ENCODE measurements around the gene CLDN11.

The CLDN11 gene

GRCh38 chr3:170428095-170428494 lies 9.4 kb downstream of the CLDN11 start:
- Histone ChIP-seq H3K9ac (ENCODE audit: low read length) (no peak overlapping the region), H3K4me3 (ENCODE audit: low read depth, low read length, poor library complexity, severe bottlenecking) (no peak overlapping the region), H3K27ac (ENCODE audit: low read depth, low read length, poor library complexity, severe bottlenecking) (no peak overlapping the region), H3F3A (ENCODE audit: insufficient read depth, low read length) (no peaks in the 10 kb centered on the region), H3K9me2 (ENCODE audit: low read depth, low read length) (no peaks in the 10 kb centered on the region), H3K9me3 (ENCODE audit: low read length) (no peaks in the 10 kb centered on the region), H3K27me3 (ENCODE audit: insufficient read depth, low read length) (0 out of 2 replicates have a peak, but pooled peaks cover 3% of the 10 kb centered on the region), H3K36me3 (ENCODE audit: insufficient read depth, low read length) (no peaks in the 10 kb centered on the region), H3K4me1 (ENCODE audit: insufficient read depth, low read length, severe bottlenecking) (no peaks in the 10 kb centered on the region), H4K20me1 (ENCODE audit: insufficient read depth, low read length) (no peaks in the 10 kb centered on the region), H3K4me2 (ENCODE audit: low read length) (no peak overlapping the region), H2AFZ (ENCODE audit: low read length) (no peak overlapping the region), H3K79me2 (ENCODE audit: insufficient read depth, low read length) (no peaks in the 10 kb centered on the region)
- TF ChIP-seq EZH2 (IDR thresholded peaks at IDR 0.05; ENCODE audit: borderline replicate concordance, low read length): no peak
- TF ChIP-seq CTCF (IDR thresholded peaks at IDR 0.05; ENCODE audit: low read length): no peak

- Histone ChIP-seq H2AFZ (ENCODE audit: low read length) (no peak overlapping the region), H3K9me3 (ENCODE audit: low read length) (no peaks in the 10 kb centered on the region), H3K4me1 (ENCODE audit: insufficient read depth, low read length, severe bottlenecking) (no peaks in the 10 kb centered on the region), H4K20me1 (ENCODE audit: insufficient read depth, low read length) (no peaks in the 10 kb centered on the region), H3K79me2 (ENCODE audit: insufficient read depth, low read length) (no peaks in the 10 kb centered on the region), H3K4me3 (ENCODE audit: low read depth, low read length, poor library complexity, severe bottlenecking) (no peak overlapping the region), H3K9me2 (ENCODE audit: low read depth, low read length) (no peaks in the 10 kb centered on the region), H3K36me3 (ENCODE audit: insufficient read depth, low read length) (no peaks in the 10 kb centered on the region), H3F3A (ENCODE audit: insufficient read depth, low read length) (no peaks in the 10 kb centered on the region), H3K27ac (ENCODE audit: low read depth, low read length, poor library complexity, severe bottlenecking) (no peak overlapping the region), H3K4me2 (ENCODE audit: low read length) (no peak overlapping the region), H3K27me3 (ENCODE audit: insufficient read depth, low read length) (0 out of 2 replicates have a peak, but pooled peaks cover 3% of the 10 kb centered on the region), H3K9ac (ENCODE audit: low read length) (no peak overlapping the region)
- TF ChIP-seq CTCF (IDR thresholded peaks at IDR 0.05; ENCODE audit: low read length): no peak
- no peak for TF ChIP-seq EZH2 (IDR thresholded peaks at IDR 0.05; ENCODE audit: borderline replicate concordance, low read length)
These were observed 10.4 kb downstream of the CLDN11 start for GRCh38 chr3:170429050-170429449.

GRCh38 chr3:170431054-170431453 lies 12.4 kb downstream of the CLDN11 start:
- Histone ChIP-seq H3K4me2 (ENCODE audit: low read length) (no peak overlapping the region), H3K36me3 (ENCODE audit: insufficient read depth, low read length) (no peaks in the 10 kb centered on the region), H3K4me1 (ENCODE audit: insufficient read depth, low read length, severe bottlenecking) (no peaks in the 10 kb centered on the region), H3K27me3 (ENCODE audit: insufficient read depth, low read length) (0 out of 2 replicates have a peak, but pooled peaks cover 3% of the 10 kb centered on the region), H4K20me1 (ENCODE audit: insufficient read depth, low read length) (no peaks in the 10 kb centered on the region), H3K9ac (ENCODE audit: low read length) (no peak overlapping the region), H3K27ac (ENCODE audit: low read depth, low read length, poor library complexity, severe bottlenecking) (no peak overlapping the region), H3K9me3 (ENCODE audit: low read length) (no peaks in the 10 kb centered on the region), H3K4me3 (ENCODE audit: low read depth, low read length, poor library complexity, severe bottlenecking) (no peak overlapping the region), H2AFZ (ENCODE audit: low read length) (no peak overlapping the region), H3F3A (ENCODE audit: insufficient read depth, low read length) (no peaks in the 10 kb centered on the region), H3K9me2 (ENCODE audit: low read depth, low read length) (no peaks in the 10 kb centered on the region), H3K79me2 (ENCODE audit: insufficient read depth, low read length) (no peaks in the 10 kb centered on the region)
- TF ChIP-seq EZH2 (IDR thresholded peaks at IDR 0.05; ENCODE audit: borderline replicate concordance, low read length) (no peak), CTCF (IDR thresholded peaks at IDR 0.05; ENCODE audit: low read length) (no peak; the same call in 1 of the 2 replicates)

All from OCI-LY1 (cell line).